GM19193 (cell line): ENCODE results near the gene THBS1.

Source experiments
- POLR2A ChIP-seq: IDR thresholded peaks from 4 replicates; pipeline ENCODE4 v1.6.1; 2011; ENCODE audit not compliant: insufficient read depth, insufficient read length; ENCODE audit errors: extremely low read depth

THBS1 gene

GRCh38 chr15:39580485-39581241 lies at the start of gene THBS1:
Gene THBS1, plus strand, starts transcription at chr15:39581079. Its CDS starts 779 bp downstream, at chr15:39581858.
- TF ChIP-seq POLR2A = no peak

GRCh38 chr15:39534996-39535395 lies 45.9 kb upstream of the THBS1 start:
- no peak for TF ChIP-seq POLR2A

- no peak for TF ChIP-seq POLR2A
Measured at GRCh38 chr15:39535466-39535865, 45.4 kb upstream of the THBS1 start.

- no peak for TF ChIP-seq POLR2A
Measured at GRCh38 chr15:39538936-39539335, 41.9 kb upstream of the THBS1 start.

GRCh38 chr15:39539466-39539865 lies 41.4 kb upstream of the THBS1 start:
- TF ChIP-seq POLR2A = no peak

DNA sequence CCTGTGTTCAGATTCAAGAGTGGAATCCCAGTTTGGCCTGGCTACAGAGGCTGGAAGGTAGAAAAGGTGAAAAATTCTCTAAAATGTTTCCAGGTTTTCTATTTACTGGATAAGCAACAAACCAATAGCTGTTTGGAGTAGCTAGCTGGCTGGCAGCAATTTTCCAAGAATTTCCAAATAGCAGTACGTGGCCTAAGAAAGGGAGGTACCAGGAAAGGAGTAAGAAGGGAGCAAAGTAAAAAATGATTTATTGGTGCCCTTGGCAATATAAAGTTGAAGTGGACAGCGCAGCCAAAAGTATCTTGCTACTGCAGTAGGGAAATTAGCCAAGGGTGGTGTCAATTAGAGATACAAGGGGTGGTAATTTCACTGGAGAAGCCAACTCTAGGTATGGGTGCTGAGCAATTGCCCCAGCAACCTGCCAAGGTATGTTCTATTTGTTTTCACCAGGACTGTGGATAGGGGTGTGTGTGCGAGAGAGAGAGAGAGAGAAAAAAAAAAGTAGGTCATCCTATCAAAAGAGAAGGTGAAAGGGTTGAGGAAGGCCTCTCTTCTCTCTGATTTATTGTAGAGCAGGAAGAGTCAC lies 40.8 kb upstream of the THBS1 start:
- TF ChIP-seq POLR2A = no peak

GRCh38 chr15:39542385-39543065 lies 38.4 kb upstream of the THBS1 start:
- no peak for TF ChIP-seq POLR2A

GRCh38 chr15:39543651-39544050 lies 37.2 kb upstream of the THBS1 start:
- no peak for TF ChIP-seq POLR2A

DNA sequence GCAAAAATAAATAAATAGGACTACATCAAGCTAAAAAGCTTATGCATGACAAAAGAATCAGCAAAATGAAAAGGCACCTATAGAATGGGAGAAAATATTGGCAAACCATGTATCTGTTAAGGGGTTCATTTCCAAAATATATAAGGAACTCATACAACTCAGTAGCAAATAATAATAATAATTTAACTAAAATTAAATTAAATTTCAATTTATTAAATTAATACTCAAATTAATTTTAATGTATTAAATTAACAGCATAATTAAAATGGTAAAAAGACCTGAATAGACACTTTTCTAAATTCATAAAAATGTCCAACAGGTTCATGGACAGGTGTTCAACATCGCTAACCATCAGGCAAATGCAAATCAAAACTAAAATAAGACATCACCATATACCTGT lies 34.0 kb upstream of the THBS1 start:
- no peak for TF ChIP-seq POLR2A

DNA sequence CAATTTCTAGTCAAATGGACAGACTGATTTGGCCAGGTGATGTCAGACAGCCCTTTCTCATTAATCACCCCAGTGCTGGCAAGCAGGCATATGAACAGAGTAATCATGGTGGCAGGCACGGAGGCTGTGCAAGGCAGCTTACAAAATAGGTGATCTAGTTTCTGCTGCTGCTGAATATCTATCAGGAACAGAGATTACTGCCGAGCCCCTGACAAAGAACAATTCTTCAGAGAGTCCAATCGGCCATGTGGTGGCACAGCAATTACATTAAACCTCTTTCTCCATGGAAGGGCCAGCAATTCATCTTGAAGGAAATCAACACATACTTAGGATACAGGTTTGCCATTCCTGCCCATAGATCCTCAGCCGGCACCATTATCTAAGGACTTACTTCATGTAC lies 32.3 kb upstream of the THBS1 start:
- no peak for TF ChIP-seq POLR2A

- TF ChIP-seq POLR2A = no peak
Measured at GRCh38 chr15:39549912-39550311, 31.0 kb upstream of the THBS1 start.

DNA sequence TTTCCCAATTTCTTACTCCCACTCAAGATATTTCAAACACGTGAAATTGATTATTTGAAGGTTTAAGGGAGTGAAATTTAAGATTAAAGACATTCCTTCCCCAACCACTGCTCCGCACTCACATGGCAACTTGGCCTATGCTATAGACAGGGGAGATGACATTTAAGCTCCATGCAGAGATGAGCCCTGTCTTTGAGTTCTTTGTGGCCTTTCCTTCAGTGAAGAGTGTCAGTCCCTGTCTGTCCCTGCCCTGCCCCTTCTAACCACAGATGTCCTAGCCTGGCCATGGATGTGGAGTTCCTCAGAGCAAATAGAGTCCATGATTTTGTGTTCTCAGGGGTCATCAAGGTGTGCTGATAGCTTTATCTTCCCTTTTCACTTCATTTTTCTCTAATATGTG lies 29.4 kb upstream of the THBS1 start:
- TF ChIP-seq POLR2A = no peak

DNA sequence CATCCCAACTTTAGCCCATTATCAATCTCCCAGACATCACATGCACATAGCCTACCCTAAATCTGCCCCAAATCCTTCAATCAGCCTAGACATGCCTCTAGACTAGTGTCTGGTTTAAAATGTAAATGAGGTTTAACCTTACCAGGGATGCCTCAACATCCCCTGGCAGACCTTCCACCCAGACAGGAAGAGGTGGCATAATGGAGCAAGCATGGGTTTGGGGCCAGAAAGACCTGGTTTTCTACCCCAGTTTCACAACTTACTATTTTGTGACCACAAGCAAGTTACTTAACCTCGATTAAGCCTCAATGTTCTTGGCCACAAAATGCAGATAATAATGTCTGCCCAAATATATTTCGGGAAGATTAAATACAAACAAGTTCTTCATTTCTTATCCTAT lies 28.3 kb upstream of the THBS1 start:
- TF ChIP-seq POLR2A = no peak

DNA sequence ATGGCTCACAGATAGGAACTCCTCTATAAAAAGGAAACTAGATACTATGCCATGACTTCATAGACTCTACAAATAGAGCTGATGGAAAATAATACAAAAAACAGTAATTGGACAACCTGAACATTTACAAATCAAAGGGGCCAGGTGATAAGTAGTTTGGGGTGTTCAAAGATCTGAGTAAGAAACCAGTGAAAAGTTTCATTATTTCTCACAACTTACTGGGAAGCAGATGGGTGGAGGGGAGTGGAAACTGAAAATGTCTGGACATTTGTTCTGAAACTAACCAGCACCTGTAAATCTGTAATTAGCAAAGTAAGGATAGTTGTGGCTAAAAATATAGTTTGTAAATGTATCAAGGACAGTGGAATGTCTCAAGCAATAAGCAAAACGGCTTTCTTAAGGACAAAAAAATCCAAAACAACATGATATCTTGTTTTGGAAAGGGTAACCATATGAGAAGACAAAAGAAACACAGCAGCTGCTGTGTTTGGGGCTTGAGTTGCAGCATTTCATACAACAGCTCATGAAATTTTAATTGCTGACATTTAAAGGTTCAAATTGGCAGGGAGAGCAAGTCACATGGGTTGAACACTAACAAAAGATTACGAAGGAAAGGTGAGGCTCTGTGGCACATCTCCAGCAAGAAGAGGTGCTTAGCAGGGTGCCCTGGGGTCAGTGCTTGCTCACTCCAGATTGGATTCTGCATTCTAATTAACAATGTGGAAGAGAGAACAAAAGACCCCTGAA lies 26.8 kb upstream of the THBS1 start:
- no peak for TF ChIP-seq POLR2A

DNA sequence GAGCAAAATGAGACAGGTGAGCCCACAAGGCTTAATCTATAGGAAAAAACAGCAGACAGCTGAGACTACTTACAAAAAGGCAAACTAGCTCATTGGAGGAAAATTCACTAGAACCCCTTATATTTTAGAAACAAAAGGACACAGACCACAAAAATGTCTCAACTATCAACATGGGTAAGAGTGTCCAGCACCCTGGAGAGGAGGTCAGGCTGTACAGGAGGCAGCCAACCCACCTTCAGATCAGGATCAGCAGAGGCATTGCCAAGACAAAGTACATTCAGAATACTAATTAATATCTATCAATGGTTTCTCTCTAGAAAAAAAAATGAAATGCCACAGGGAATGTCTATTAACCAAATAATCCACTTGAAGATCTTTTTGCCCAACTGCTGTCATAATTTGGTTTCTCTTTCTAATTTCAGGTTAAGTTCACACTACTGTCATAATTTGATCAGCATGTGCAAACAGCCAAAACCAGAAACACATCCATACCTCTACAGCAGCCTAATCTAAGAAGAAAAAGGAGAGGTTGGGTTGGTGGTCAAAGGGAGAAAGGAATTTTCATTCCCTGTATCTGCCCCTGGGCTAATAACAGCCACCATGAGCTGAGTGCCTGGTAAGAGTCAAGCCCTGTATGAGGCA lies 26.0 kb upstream of the THBS1 start:
- no peak for TF ChIP-seq POLR2A

DNA sequence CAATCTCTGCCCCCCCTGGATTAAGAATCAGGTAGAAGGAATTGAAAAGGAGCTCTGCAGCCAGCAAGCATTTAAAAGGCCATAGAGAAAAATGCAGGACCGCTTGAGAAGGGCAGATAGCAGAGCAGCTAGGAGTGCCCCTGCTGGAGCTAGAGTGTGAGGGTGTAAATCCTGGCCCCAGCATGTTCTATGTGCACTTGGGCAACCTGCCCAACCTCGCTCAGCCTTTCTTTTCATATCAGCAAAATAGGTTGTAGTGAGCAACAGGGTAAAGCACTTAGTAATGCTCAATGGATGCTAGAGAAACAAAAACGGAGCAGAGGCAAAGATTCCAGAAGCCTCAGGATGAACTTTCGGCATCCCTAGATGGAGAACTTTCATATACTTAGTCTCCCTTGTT lies 25.0 kb upstream of the THBS1 start:
- TF ChIP-seq POLR2A = no peak

- TF ChIP-seq POLR2A = no peak
Measured at GRCh38 chr15:39556461-39556860, 24.4 kb upstream of the THBS1 start.
